ENCODE measurements around the gene UPK1A.
A peak's percentile ranks its signal among the peaks of the same experiment; 100 is the strongest.

DNA sequence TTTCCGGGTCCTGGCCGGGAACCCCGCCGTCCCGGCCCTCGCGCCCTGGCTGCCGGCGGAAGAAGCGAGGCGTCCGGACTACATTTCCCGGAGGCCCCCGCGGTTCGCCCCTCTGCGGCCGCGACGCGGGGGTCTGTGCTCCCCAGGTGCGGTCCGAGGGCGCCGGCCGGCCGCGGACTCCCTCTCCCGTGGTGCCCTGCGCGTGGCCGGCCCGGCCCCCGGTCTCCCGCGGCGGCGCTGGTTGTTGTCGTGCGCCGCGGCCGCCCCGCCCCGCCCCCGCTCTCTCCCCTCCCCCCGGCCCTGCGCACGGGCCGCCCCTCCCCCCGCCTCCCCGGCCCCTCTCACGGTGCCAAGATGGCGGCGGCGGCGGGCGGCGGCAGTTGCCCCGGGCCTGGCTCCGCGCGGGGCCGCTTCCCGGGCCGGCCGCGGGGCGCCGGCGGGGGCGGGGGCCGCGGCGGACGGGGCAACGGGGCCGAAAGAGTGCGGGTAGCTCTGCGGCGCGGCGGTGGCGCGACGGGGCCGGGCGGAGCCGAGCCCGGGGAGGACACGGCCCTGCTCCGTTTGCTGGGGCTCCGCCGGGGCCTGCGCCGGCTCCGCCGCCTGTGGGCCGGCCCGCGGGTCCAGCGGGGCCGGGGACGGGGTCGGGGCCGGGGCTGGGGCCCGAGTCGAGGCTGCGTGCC is 51.5 kb downstream of the UPK1A start, which contains the start of gene KMT2B:
- TF ChIP-seq POLR2AphosphoS5 (IDR thresholded peaks at IDR 0.05; ENCODE audit: insufficient read depth, low read depth, low read length): peak; percentile 30
- no peak for TF ChIP-seq POLR2A (IDR thresholded peaks at IDR 0.05; ENCODE audit: low read depth, low read length)
